ENCODE measurements around the gene RIC8B.

DNA sequence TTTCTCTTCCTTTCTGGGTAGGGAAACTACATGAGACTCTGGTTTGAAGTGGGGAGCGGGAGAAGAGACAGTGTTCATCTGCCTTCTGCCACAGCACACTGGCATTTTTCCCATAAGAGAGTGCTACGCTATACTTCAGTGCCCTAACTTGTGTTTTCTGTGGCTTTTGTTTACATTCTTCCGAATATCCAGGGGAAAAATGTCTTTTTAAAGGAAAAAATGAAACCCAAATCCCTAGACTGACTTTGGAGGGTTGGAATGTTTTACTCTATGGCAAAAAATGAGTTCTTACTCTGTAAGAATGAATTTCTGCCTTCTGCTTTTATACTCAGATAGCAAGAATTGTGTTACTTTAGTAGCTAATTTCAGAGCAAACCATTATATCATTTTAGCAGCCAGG lies 93.2 kb downstream of the RIC8B start:
- TF ChIP-seq, protein P1, sequence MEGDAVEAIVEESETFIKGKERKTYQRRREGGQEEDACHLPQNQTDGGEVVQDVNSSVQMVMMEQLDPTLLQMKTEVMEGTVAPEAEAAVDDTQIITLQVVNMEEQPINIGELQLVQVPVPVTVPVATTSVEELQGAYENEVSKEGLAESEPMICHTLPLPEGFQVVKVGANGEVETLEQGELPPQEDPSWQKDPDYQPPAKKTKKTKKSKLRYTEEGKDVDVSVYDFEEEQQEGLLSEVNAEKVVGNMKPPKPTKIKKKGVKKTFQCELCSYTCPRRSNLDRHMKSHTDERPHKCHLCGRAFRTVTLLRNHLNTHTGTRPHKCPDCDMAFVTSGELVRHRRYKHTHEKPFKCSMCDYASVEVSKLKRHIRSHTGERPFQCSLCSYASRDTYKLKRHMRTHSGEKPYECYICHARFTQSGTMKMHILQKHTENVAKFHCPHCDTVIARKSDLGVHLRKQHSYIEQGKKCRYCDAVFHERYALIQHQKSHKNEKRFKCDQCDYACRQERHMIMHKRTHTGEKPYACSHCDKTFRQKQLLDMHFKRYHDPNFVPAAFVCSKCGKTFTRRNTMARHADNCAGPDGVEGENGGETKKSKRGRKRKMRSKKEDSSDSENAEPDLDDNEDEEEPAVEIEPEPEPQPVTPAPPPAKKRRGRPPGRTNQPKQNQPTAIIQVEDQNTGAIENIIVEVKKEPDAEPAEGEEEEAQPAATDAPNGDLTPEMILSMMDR (IDR thresholded peaks at IDR 0.05; ENCODE audit: borderline replicate concordance, extremely low read depth, low read length, poor library complexity, severe bottlenecking) = no peak
- TF ChIP-seq EZH2 (IDR thresholded peaks at IDR 0.05; ENCODE audit: borderline replicate concordance, low read depth, low read length, severe bottlenecking) = no peak
